Measurements from ENCODE around the gene RUFY2.

Gene RUFY2

GRCh38 chr10:68334672-68335467 is 72.2 kb downstream of the RUFY2 start:
- no peak for TF ChIP-seq CTCF (IDR thresholded peaks at IDR 0.05; ENCODE audit: low read depth, low read length, missing control alignments)
- in situ Hi-C loops (cut with HindIII; ENCODE audit: low sequenced_read_pairs): no loop called here
- no peak for DNase-seq (ENCODE audit: low read depth)
- peak overlapping the region; percentile 98 for H3K4me3 ChIP-seq (ENCODE audit: low read depth, low read length)

GRCh38 chr10:68333440-68334431 is 73.3 kb downstream of the RUFY2 start:
- H3K4me3 ChIP-seq (ENCODE audit: low read depth, low read length): peak overlapping the region; percentile 98
- TF ChIP-seq CTCF (IDR thresholded peaks at IDR 0.05; ENCODE audit: low read depth, low read length, missing control alignments): no peak
- no peak for DNase-seq (ENCODE audit: low read depth)
- in situ Hi-C loops (cut with HindIII; ENCODE audit: low sequenced_read_pairs): no loop called here

DNA sequence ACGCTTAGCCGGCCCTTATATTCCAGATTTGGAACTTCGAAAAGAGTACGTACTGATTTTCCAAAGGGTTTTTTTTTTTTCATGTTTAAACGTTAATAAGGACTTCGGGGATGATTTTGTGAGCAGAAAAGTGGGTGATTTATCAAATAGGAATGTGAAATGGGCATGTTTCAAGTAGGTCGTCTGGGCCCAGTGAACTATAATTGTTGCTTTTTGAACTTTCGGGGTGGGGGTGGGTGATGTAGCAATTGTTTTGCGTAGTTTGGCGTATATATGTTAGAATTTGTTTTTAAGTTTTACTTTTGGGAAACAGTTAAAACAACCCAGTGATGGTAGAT is 74.0 kb downstream of the RUFY2 start:
- in situ Hi-C loops (cut with HindIII; ENCODE audit: low sequenced_read_pairs): no loop called here
- peak overlapping the region; percentile 98 for H3K4me3 ChIP-seq (ENCODE audit: low read depth, low read length)
- no peak for TF ChIP-seq CTCF (IDR thresholded peaks at IDR 0.05; ENCODE audit: low read depth, low read length, missing control alignments)
- no peak for DNase-seq (ENCODE audit: low read depth)

DNA sequence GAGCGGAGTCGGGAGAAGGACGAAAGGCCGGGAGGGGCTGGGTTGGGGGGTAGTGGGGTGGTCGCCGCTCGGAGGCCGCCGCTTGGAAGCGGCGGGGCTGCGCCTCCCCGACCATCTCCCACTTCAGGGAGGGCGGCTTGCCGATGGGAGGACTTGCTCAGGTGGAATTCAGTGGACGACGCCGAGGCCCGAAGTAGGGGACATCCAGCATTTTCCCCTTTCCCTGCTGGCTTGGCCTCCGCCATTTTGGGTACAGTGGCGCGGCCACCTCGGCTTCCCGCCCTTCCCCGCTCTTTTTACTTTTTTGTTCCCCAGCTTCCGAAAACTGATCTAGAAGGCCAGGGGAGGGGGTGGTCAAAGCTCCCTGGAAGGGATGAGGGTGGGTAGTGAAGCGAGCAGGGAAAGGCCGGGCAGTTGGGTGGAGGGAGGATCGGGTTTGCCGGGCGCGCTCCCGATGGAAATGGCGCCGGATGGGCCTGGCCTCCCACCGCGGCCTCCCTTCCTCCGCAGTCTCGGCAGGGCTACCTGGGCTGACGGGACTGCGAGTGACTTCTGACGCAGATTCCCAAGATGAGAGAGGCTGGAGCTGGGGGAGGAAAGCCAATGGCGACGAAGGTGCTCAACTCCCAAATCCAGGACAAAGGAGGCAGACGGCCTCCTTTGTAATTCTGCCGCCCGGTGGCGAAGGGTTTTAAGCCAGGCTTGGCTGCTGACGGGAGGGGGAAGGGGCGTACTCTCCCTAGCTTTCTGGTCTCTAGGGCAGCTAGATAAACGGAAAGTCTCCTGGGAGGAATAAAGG is 74.6 kb downstream of the RUFY2 start, which contains the start of gene PBLD:
Gene PBLD (minus strand): TSS at position 670 of the 799 bp plus-strand sequence. CDS start 26,084 bp downstream, outside the sequence.
- DNase-seq (ENCODE audit: low read depth): peak; percentile 65
- peak within 1 kb of the TSS; percentile 98 for H3K4me3 ChIP-seq (ENCODE audit: low read depth, low read length)
- in situ Hi-C loops (cut with HindIII; ENCODE audit: low sequenced_read_pairs): no loop called here
- TF ChIP-seq CTCF (IDR thresholded peaks at IDR 0.05; ENCODE audit: low read depth, low read length, missing control alignments): peak; percentile 63

DNA sequence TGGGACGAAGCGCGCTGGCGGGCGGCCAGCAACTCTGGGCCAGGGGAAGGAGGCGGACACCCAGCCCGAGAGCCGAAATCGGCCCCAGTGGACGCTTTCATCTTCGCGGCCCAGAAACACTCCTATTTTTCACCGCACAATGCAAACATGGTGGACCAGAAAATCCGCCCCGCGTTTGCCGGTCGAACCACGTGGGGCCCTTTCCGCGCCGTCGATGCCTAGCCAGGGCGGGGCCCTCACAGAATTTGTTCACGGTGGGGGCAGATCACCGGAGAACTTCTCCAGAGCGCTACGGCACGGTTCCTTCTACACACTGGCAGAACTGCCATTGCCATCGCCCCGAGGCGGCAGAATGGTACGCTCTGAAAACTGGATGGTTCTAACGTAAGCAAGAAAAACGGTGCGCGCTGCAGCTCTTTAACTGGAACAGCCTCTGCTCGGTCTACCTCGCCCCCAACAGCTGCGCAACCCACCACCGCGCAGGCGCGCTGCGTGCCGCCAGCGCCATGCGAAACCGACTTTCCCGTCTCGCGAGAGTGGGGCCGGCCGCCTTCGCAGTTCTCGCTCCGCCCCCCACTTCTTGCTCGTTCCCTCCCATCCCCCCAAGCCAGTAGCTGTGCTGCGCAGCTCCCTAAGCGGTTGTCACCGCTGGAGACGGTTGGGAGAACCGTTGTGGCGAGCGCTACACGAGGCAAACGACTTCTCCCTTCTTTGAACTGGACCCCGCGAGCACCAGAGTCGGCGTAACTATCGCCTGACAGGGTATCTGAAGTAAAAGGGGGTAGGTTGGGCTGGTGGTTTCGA is 75.4 kb downstream of the RUFY2 start, which contains the start of gene HNRNPH3:
Gene HNRNPH3 (plus strand): TSS at position 610 of the 804 bp plus-strand sequence. CDS start 5,158 bp downstream, outside the sequence.
- TF ChIP-seq CTCF (IDR thresholded peaks at IDR 0.05; ENCODE audit: low read depth, low read length, missing control alignments): no peak
- peak; percentile 92 for DNase-seq (ENCODE audit: low read depth)
- H3K4me3 ChIP-seq (ENCODE audit: low read depth, low read length): peak within 1 kb of the TSS; percentile 98
- in situ Hi-C loops (cut with HindIII; ENCODE audit: low sequenced_read_pairs): no loop called here
